Measurements from ENCODE around the gene HSPB2. TPM values are rescaled to one million over a fixed set of nuclear protein-coding genes. Genes with fewer than 3 reads are reported as not detected.

The HSPB2 gene
- total RNA-seq, 2 experiments from 2014 or later, result 0.23 TPM; not detected in 1

GRCh38 chr11:111935317-111936039, 22.9 kb downstream of the HSPB2 start:
- Mint-ChIP-seq H3K4me1 (peaks cover 21% of the 10 kb centered on the region), H3K36me3 (no peaks in the 10 kb centered on the region), H3K4me3 (peak overlapping the region; percentile 1), H3K27me3 (no peaks in the 10 kb centered on the region), H3K9me3 (no peaks in the 10 kb centered on the region), H3K27ac (no peak overlapping the region)
- DNase-seq, result no peak
- no peak for ATAC-seq (ENCODE audit: low read depth)
- POLR2A ChIA-PET, result interaction anchor here (0.7 to 1.2 kb wide), 3 partner anchors 9 to 89 kb away, joined by 3 to 12 read pairs (median 3); partner anchors contain the start of gene FDXACB1

DNA sequence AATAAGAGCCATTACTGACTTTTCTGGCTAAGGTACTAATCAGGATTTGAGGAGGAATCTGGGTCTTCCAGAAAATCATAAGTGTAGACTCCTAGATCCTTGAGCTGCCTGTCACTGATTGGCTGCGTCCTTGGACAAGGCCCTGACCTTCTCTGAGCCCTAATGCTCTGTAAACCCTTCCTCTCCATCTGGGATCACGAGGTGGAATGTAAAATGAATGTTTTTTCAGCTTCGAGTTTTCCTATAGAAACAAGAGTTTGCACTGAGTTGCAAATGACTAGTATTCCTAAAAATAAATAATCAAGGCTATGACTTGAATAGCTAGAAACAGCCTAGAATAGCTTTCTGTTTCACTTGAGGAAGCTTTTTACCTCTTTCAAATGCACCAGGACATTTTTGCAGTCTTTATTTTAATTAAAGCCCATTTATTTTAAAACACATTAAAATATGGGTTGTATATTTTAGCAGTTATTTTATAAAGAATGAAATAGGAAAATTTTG, 23.6 kb downstream of the HSPB2 start:
- POLR2A ChIA-PET, result interaction anchor here (0.7 to 1.2 kb wide), 3 partner anchors 9 to 88 kb away, joined by 3 to 12 read pairs (median 3); partner anchors contain the start of gene FDXACB1
- H3K4me1 Mint-ChIP-seq, result peaks cover 21% of the 10 kb centered on the region
- no peak overlapping the region for H3K27ac Mint-ChIP-seq
- ATAC-seq (ENCODE audit: low read depth) (no peak), DNase-seq (no peak)
- H3K9me3 Mint-ChIP-seq, result no peaks in the 10 kb centered on the region
- H3K4me3 Mint-ChIP-seq, result peak overlapping the region; percentile 82
- H3K27me3 Mint-ChIP-seq, result no peaks in the 10 kb centered on the region
- no peaks in the 10 kb centered on the region for H3K36me3 Mint-ChIP-seq

DNA sequence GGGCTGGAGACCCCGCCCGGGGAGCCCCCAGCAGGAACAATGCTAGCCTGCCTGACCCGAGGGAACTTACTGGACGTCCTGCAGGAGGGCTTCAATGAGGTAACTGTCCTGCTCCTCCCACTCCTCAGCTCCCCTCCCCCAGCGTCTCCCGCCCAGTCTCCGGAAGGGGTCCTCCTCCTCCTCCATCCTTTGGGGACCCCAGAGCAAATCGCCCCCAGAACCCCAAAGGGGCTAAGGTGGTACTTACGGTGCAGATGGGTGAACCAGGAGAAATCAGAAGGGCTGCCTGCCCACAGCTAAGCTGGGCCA, 24.9 kb downstream of the HSPB2 start:
- H3K4me1 Mint-ChIP-seq, result peaks cover 21% of the 10 kb centered on the region
- no peaks in the 10 kb centered on the region for H3K36me3 Mint-ChIP-seq
- H3K4me3 Mint-ChIP-seq, result peak overlapping the region; percentile 65
- H3K27ac Mint-ChIP-seq, result peak overlapping the region; percentile 17
- no peak for DNase-seq
- H3K27me3 Mint-ChIP-seq, result no peaks in the 10 kb centered on the region
- no peak for ATAC-seq (ENCODE audit: low read depth)
- H3K9me3 Mint-ChIP-seq, result no peaks in the 10 kb centered on the region
- POLR2A ChIA-PET, result interaction anchor here (2.5 kb wide), 1 partner anchor 11 kb away, joined by 12 read pairs; no protein-coding TSS in a partner anchor

- POLR2A ChIA-PET, result interaction anchor here (1.4 to 2.5 kb wide), 2 partner anchors 11 to 67 kb away, joined by 4 to 12 read pairs; partner anchors contain the start of gene ALG9
- Mint-ChIP-seq H3K9me3 (no peaks in the 10 kb centered on the region), H3K36me3 (no peaks in the 10 kb centered on the region), H3K4me3 (peak overlapping the region; percentile 65), H3K27me3 (no peaks in the 10 kb centered on the region), H3K27ac (peak overlapping the region; percentile 18), H3K4me1 (peaks cover 18% of the 10 kb centered on the region)
- ATAC-seq (ENCODE audit: low read depth), result no peak
- no peak for DNase-seq
Measured at GRCh38 chr11:111937844-111938243, 25.3 kb downstream of the HSPB2 start.

DNA sequence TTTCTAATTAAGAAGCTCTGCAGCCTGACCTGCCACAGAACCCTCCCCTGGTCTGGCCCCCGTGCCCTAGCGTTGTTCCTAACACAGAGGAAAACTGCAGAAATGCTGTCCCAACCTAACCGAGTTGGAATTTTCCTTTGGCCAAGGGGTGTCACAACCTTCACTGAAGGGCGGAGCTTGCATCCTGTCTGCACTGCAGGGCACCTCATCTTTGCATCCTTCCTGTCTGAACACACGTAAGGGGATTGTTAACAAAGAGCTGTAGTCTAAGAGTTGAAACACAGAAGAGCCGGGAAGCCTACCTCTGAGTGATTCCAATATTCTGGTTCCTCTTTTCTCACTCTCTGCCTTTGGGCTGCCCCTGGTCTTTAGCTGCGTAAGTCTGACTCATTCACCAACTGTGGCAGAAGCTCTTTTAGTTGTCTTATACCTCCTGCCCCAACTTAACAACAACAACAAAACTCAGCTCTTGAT, 26.2 kb downstream of the HSPB2 start:
- peak overlapping the region; percentile 64 for H3K27ac Mint-ChIP-seq

DNA sequence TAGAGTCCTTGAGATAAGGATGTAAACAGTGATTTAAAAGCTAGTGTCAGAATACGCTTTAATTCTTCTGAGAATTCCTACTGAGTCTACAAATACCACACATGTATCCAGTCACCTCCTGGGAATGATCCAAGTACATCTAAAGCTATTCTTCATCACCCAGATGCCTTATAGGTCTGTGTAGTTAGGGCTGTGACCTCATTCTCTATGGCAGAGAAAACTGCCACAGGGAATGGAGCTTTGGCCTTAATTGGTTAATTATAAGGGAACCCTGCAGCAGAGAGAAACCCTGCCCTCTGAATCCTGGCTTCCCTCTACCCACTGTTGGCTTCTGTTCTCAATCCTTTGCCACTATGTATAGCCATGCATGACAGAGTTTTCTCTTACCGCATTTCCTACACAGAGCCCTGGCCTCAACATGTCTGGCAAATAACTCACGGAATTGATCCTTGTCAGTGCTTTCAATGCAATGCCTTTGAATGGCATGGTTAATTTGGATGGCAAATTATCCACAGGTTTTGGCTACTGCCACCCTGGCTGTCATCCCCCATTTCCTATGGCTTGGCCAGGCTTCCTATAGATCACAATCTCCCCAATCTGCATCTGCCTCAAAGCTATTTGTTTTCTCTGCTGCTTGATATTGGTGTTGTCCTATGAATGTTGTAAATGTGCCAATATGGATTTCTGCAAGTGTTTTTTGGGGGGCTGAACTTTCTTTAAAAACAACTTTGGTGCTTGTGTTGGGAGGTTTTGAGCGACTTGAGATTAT, 27.5 kb downstream of the HSPB2 start:
- Mint-ChIP-seq H3K4me3 (no peak overlapping the region), H3K27me3 (peaks cover 2% of the 10 kb centered on the region)
- DNase-seq, result no peak

More for the DNA sequence above, 26.2 kb downstream of the HSPB2 start:
- H3K36me3 Mint-ChIP-seq, result no peaks in the 10 kb centered on the region
- ATAC-seq (ENCODE audit: low read depth) (peak; percentile 63), DNase-seq (no peak)
- H3K9me3 Mint-ChIP-seq, result no peaks in the 10 kb centered on the region
- peaks cover 18% of the 10 kb centered on the region for H3K4me1 Mint-ChIP-seq
- peak overlapping the region; percentile 65 for H3K4me3 Mint-ChIP-seq
- H3K27me3 Mint-ChIP-seq, result no peaks in the 10 kb centered on the region
- POLR2A ChIA-PET, result interaction anchor here (0.6 to 2.5 kb wide), 3 partner anchors 12 to 68 kb away, joined by 3 to 12 read pairs (median 4); partner anchors contain the start of gene ALG9

GRCh38 chr11:111941963-111942362, 29.4 kb downstream of the HSPB2 start:
- H3K9me3 Mint-ChIP-seq, result no peaks in the 10 kb centered on the region
- POLR2A ChIA-PET, result no interaction called here
- H3K27ac Mint-ChIP-seq, result no peak overlapping the region
- ATAC-seq (ENCODE audit: low read depth), result no peak
- H3K27me3 Mint-ChIP-seq, result peaks cover 2% of the 10 kb centered on the region
- H3K4me3 Mint-ChIP-seq, result no peak overlapping the region
- DNase-seq, result no peak
- no peaks in the 10 kb centered on the region for H3K36me3 Mint-ChIP-seq
- peaks cover 16% of the 10 kb centered on the region for H3K4me1 Mint-ChIP-seq

More for the DNA sequence above, 27.5 kb downstream of the HSPB2 start:
- Mint-ChIP-seq H3K27ac (no peak overlapping the region), H3K9me3 (no peaks in the 10 kb centered on the region), H3K4me1 (peaks cover 21% of the 10 kb centered on the region), H3K36me3 (no peaks in the 10 kb centered on the region)
- no peak for ATAC-seq (ENCODE audit: low read depth)
- POLR2A ChIA-PET, result no interaction called here

GRCh38 chr11:111942829-111943228, 30.3 kb downstream of the HSPB2 start:
- Mint-ChIP-seq H3K4me3 (no peak overlapping the region), H3K27me3 (peaks cover 2% of the 10 kb centered on the region), H3K4me1 (peaks cover 14% of the 10 kb centered on the region), H3K27ac (no peak overlapping the region), H3K36me3 (no peaks in the 10 kb centered on the region), H3K9me3 (no peaks in the 10 kb centered on the region)
- DNase-seq (no peak), ATAC-seq (ENCODE audit: low read depth) (no peak)
- POLR2A ChIA-PET, result no interaction called here

GRCh38 chr11:111944139-111944538, 31.6 kb downstream of the HSPB2 start:
- Mint-ChIP-seq H3K27me3 (peaks cover 2% of the 10 kb centered on the region), H3K27ac (no peak overlapping the region), H3K4me3 (no peak overlapping the region), H3K4me1 (peaks cover 5% of the 10 kb centered on the region), H3K36me3 (no peaks in the 10 kb centered on the region), H3K9me3 (no peaks in the 10 kb centered on the region)
- no peak for ATAC-seq (ENCODE audit: low read depth)
- POLR2A ChIA-PET, result no interaction called here
- no peak for DNase-seq

- Mint-ChIP-seq H3K36me3 (no peaks in the 10 kb centered on the region), H3K27me3 (peaks cover 2% of the 10 kb centered on the region), H3K9me3 (no peaks in the 10 kb centered on the region), H3K27ac (no peak overlapping the region), H3K4me1 (peaks cover 9% of the 10 kb centered on the region), H3K4me3 (no peak overlapping the region)
- POLR2A ChIA-PET, result no interaction called here
- ATAC-seq (ENCODE audit: low read depth) (no peak), DNase-seq (no peak)
Measured at GRCh38 chr11:111944651-111945051, 32.1 kb downstream of the HSPB2 start.

DNA sequence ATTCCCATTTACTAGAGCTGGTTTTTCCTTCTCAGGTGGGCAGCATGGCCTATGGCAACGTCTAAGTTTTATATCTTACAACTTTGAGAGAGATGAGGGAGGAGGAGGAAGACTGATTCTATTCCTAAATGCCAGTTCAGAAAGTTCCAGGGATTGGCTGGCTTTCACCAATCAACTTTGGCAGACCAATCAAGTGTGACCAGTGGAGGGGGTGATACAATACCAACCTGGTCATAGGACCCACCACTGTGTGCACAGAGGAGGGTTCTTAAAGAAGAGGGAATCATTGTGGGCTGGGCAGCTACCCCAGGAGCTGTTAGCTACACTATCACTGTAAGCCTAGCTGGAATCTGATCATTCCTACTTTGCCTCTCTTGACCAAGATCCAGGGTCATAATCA, 32.7 kb downstream of the HSPB2 start:
- DNase-seq, result no peak
- no peak for ATAC-seq (ENCODE audit: low read depth)
- no peak overlapping the region for H3K4me3 Mint-ChIP-seq
- POLR2A ChIA-PET, result no interaction called here
- H3K27me3 Mint-ChIP-seq, result peaks cover 2% of the 10 kb centered on the region
- peaks cover 13% of the 10 kb centered on the region for H3K4me1 Mint-ChIP-seq
- no peak overlapping the region for H3K27ac Mint-ChIP-seq
- no peaks in the 10 kb centered on the region for H3K9me3 Mint-ChIP-seq
- H3K36me3 Mint-ChIP-seq, result no peaks in the 10 kb centered on the region

- peaks cover 13% of the 10 kb centered on the region for H3K4me1 Mint-ChIP-seq
- DNase-seq (no peak), ATAC-seq (ENCODE audit: low read depth) (no peak)
- POLR2A ChIA-PET, result no interaction called here
- no peaks in the 10 kb centered on the region for H3K36me3 Mint-ChIP-seq
- H3K9me3 Mint-ChIP-seq, result no peaks in the 10 kb centered on the region
- no peak overlapping the region for H3K4me3 Mint-ChIP-seq
- peaks cover 2% of the 10 kb centered on the region for H3K27me3 Mint-ChIP-seq
- no peak overlapping the region for H3K27ac Mint-ChIP-seq
Measured at GRCh38 chr11:111946499-111946898, 34.0 kb downstream of the HSPB2 start.

- Mint-ChIP-seq H3K4me1 (peaks cover 13% of the 10 kb centered on the region), H3K4me3 (no peak overlapping the region), H3K36me3 (no peaks in the 10 kb centered on the region), H3K27me3 (peaks cover 2% of the 10 kb centered on the region), H3K27ac (no peak overlapping the region), H3K9me3 (no peaks in the 10 kb centered on the region)
- no peak for DNase-seq
- POLR2A ChIA-PET, result no interaction called here
- no peak for ATAC-seq (ENCODE audit: low read depth)
Measured at GRCh38 chr11:111947143-111947542, 34.6 kb downstream of the HSPB2 start.
